Heart right ventricle (tissue), 16 donors: Measurements from ENCODE around the gene OPN3. TPM values are rescaled to one million over a fixed set of nuclear protein-coding genes. Genes with fewer than 3 reads are reported as not detected.

Experiments used
- ATAC-seq, 8 donors: fragments of 200-7000 bp; cut with Tn5 transposase; one replicate each; pipeline ENCODE4 v1.9.1; 2020; ENCODE audit warnings: mild to moderate bottlenecking in 8 of 8, moderate library complexity in 8 of 8, moderate number of reproducible peaks in 1 of 8
- DNase-seq, 2 donors: peaks; one replicate each; pipeline ENCODE4 v3.0.0-alpha.2; 2020
- H3K27ac ChIP-seq, 10 donors: fragments of 200-600 bp; sonication (generic) in 2 of 10; one replicate each; pipeline versions ENCODE4 v1.5.0 to v1.8.0; 2020 to 2022; ENCODE audit warnings: mild to moderate bottlenecking in 3 of 10
- H3K27me3 ChIP-seq, 7 donors: fragments of 200-600 bp; one replicate each; pipeline ENCODE4 v1.8.0; 2021 to 2022; ENCODE audit warnings: mild to moderate bottlenecking in 2 of 7
- H3K36me3 ChIP-seq, 9 donors: fragments of 200-600 bp; sonication (generic) in 1 of 9; one replicate each; pipeline versions ENCODE4 v1.5.0 to v1.8.0; 2020 to 2022; ENCODE audit warnings: mild to moderate bottlenecking in 2 of 9
- H3K4me1 ChIP-seq, 9 donors: fragments of 200-600 bp; sonication (generic) in 1 of 9; one replicate each; pipeline versions ENCODE4 v1.5.0 to v1.8.0; 2020 to 2022; ENCODE audit warnings: mild to moderate bottlenecking in 4 of 9
- H3K4me3 ChIP-seq, 10 donors: fragments of 200-600 bp; sonication (generic) in 2 of 10; one replicate each; pipeline versions ENCODE4 v1.5.0 to v1.8.0; 2020 to 2022; ENCODE audit warnings: mild to moderate bottlenecking in 7 of 10, moderate library complexity in 2 of 10
- H3K9me3 ChIP-seq, 11 donors: fragments of 200-600 bp in 10 of 11; sonication (generic) in 2 of 11; one replicate each; pipeline versions ENCODE4 v1.5.0 to v1.8.0; 2013 to 2022; ENCODE audit warnings: mild to moderate bottlenecking in 2 of 11, control low read depth in 1 of 11, moderate library complexity in 1 of 11
- WGBS, 2 donors: extraction: QIAGEN DNeasy Blood & Tissue Kit; methylation state at CpG; one replicate each; pipeline ENCODE4 v1.1.7; 2013; ENCODE audit warnings: inconsistent platforms in 1 of 2; 5-methylcytosine and 5-hydroxymethylcytosine counted together
- intact Hi-C, 10 donors: fragments of 100-400 bp; cut with DNase I; formaldehyde crosslinking; loops; one replicate each; pipeline versions ENCODE4 v1.11.1 to v1.14.2; 2022
- polyA plus RNA-seq, 2 donors: library from polyadenylated mRNA; stranded (reverse); fragments of 200-250 nt; gene quantifications; one replicate each; pipeline ENCODE4 v1.2.3, GENCODE V29; 2013
- total RNA-seq, 10 donors: library from RNA; stranded (reverse); fragmentation: NEBNext Ultra II Directional in 3 of 10; extraction: Animal tissue kit (Norgen Biotek cat#: 25700) in 3 of 10; gene quantifications; one replicate each; pipeline versions ENCODE4 v1.2.1 to v1.2.4, GENCODE V29; 2021 to 2023
- TF ChIP-seq, protein P1 (sequence below), 9 donors: fragments of 200-600 bp; sonication (generic) in 2 of 9; IDR thresholded peaks; one replicate each; pipeline versions ENCODE4 v1.5.0 to v1.8.0; 2021 to 2022; ENCODE audit warnings: antibody characterized with exemption in 9 of 9, mild to moderate bottlenecking in 5 of 9, moderate library complexity in 1 of 9
- donor health status: Arrhythmogenic right ventricular cardiomyopathy.
- donor health status: ischemic (EF 13 %, LVEDD 7.1; RV severe dilation, severe dysfunction).
- donor health status: healthy with polysubstance abuse.
- donor health status: DM: no; HTN: yes; CAD: no.
- donor health status: DM: no; HTN: no; CAD: no.
- donor health status: ischemic (EF 25% LVEDD 6.9; RV normal size, moderate dysfunction).
- donor health status: ischemic (EF 25% LVEDD 5.7; RV mildly dilated, moderate dysfunction).
- donor health status: healthy.
- donor health status: DM: yes; HTN: yes; CAD: no.
- donor health status: Ischemic cardiomyopathy.
- donor health status: ischemic (EF 35%, LVEDD 5.7; RV mildly dilated, moderate dysfunction).
- donor health status: nonischemic (EF 11% LVEDD 7.7; RV severe dilation, severe dysfunction).
- donor health status: DM: yes; HTN: yes; CAD: no.
- donor health status: PGD.
- donor health status: ischemic (EF 29% LVEDD 5.4; RV normal size, mild dysfunction).
- donor health status: nonischemic (EF 23%, LVEDD 6.1; RV moderate dilation, normal function).

OPN3 gene
- total and polyA plus RNA-seq, 12 donors: 3.3 to 9.1 (median 5.2) TPM

DNA sequence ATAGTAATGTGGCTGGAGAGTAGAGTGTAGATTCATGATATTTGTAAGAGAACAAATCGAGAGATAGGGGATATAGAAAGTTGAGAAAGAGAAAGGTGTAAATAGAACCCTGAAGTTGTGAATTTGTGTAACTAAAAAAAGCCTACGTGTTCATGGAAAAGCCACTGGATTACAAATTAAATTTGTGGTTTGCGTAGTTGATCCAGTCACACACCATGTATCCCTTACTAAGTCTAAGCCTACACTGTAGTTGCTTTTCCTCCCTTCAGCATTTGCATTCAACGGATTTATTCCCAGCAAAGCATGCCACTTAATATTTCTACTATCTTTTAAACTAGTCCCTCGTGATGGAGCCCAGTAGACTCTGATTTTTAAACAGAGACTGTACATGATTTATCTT, 83.1 kb downstream of the OPN3 start:
- intact Hi-C loops: no loop called here
- TF ChIP-seq, protein P1, sequence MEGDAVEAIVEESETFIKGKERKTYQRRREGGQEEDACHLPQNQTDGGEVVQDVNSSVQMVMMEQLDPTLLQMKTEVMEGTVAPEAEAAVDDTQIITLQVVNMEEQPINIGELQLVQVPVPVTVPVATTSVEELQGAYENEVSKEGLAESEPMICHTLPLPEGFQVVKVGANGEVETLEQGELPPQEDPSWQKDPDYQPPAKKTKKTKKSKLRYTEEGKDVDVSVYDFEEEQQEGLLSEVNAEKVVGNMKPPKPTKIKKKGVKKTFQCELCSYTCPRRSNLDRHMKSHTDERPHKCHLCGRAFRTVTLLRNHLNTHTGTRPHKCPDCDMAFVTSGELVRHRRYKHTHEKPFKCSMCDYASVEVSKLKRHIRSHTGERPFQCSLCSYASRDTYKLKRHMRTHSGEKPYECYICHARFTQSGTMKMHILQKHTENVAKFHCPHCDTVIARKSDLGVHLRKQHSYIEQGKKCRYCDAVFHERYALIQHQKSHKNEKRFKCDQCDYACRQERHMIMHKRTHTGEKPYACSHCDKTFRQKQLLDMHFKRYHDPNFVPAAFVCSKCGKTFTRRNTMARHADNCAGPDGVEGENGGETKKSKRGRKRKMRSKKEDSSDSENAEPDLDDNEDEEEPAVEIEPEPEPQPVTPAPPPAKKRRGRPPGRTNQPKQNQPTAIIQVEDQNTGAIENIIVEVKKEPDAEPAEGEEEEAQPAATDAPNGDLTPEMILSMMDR (IDR thresholded peaks at IDR 0.05): no peak
- WGBS, 2 donors: 82 to 83% methylated on average over 5 of the region's 5 CpGs
- ATAC-seq (no peak), DNase-seq (no peak)
- Histone ChIP-seq H3K27ac (no peak overlapping the region), H3K36me3 (no peaks in the 10 kb centered on the region), H3K9me3 (no peaks in the 10 kb centered on the region), H3K4me3 (no peak overlapping the region), H3K27me3 (peaks cover 0 to 6% (median 0%) of the 10 kb centered on the region in 7 donors), H3K4me1 (peaks cover 0 to 14% (median 0%) of the 10 kb centered on the region in 9 donors)

DNA sequence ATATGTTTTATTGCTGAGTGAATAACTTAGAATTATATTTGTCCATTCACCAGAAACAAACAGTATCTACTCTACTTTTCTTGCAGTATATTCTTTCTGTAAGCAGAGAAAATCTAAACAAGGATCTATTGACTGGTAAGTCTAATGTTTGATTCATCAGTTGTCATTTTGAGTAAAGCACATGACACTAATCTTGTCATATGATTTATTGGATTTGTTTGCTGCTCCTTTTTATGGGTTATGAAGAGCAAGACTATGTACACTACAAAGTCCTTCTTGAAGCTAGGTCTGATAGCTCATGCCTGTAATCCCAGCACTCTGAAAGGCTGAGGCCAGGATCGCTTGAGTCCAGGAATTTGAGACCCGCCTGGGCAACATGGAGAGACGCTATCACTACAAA, 84.6 kb downstream of the OPN3 start:
- no peak overlapping the region for H3K4me3 ChIP-seq
- DNase-seq (no peak), ATAC-seq (no peak)
- no peaks in the 10 kb centered on the region for H3K36me3 ChIP-seq
- H3K27ac ChIP-seq: no peak overlapping the region
- TF ChIP-seq, protein P1 (IDR thresholded peaks at IDR 0.05): no peak
- no peaks in the 10 kb centered on the region for H3K9me3 ChIP-seq
- intact Hi-C loops: no loop called here
- peaks cover 0 to 6% (median 0%) of the 10 kb centered on the region in 7 donors for H3K27me3 ChIP-seq
- WGBS, 2 donors: 91% methylated on average over 3 of the region's 3 CpGs
- H3K4me1 ChIP-seq: peaks cover 0 to 22% (median 0%) of the 10 kb centered on the region in 9 donors

DNA sequence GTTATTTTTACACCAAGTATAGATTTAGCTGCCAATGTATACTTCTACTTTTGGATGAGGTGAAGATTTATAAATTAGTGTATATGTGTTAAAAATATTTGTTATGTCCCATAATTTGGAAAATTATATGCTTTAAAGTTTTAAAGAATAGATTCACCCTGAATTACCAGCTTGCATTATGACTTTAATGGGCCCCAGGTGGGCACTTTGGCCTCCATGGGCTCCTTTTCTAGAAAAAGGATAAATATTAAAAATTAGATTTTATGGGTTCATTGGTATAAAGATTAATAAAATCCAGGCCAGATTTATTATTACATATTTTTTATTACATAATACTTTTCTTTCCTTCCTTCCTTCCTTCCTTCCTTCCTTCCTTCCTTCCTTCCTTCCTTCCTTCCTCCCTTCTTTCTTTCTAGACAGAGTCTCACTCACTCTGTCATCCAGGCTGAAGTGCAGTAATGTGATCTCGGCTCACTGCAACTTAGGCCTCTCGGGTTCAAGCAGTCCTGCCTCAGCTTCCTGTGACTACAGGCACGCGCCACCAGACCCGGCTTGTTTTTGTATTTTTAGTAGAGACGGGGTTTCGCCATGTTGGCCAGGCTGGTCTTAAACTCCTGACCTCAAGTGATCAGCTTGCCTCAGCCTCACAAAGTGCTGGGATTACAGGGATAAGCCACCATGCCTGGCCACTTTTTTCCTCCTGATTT, 86.1 kb downstream of the OPN3 start:
- Histone ChIP-seq H3K36me3 (no peaks in the 10 kb centered on the region), H3K9me3 (no peaks in the 10 kb centered on the region), H3K4me3 (no peak overlapping the region), H3K27ac (no peak overlapping the region), H3K27me3 (peaks cover 0 to 6% (median 0%) of the 10 kb centered on the region in 7 donors), H3K4me1 (peaks cover 0 to 14% (median 0%) of the 10 kb centered on the region in 9 donors)
- TF ChIP-seq, protein P1 (IDR thresholded peaks at IDR 0.05): no peak
- WGBS, 2 donors: 81 to 82% methylated on average over 7 of the region's 7 CpGs
- no peak for ATAC-seq
- DNase-seq: no peak
- intact Hi-C loops: no loop called here

DNA sequence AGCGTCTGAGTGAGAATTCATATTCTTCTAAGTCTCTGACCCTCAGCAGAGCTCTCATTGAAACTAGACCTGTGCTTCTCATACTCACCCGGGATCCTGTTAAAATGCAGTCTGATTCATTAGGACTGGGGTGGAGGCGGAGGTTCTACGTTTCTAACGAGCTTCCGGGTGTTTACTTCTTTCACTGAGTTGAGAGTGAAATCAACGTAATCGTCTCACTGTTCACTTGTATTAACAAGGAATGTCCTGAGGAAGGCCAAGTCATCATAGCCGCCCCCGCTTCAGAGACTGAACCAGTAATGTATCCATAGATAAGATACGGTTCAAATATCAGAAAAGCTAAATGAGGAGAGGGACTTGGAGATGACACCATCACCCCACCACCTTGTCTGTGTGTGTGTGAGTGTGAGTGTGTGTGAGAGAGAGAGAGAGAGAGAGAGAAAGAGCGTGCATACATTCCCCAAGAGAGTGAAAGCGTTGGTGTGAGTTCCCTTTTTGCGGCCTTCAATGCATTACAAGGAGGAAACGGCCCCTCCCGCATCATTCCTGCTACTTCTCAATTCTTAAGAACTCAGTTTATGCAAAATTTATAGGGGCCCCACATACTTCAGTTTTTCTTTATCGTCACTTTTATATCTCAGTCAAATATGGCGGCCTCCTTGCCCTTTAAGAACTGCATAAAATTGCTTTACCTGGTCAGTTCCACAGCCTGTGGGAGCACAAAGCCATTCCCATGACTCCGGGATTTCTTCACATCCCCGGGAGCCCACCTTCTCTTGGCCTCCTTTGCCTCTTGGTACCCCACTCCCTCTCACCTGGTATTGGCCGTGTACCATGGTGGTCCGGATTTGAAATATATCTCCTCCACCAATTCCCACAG, 88.2 kb downstream of the OPN3 start:
- Histone ChIP-seq H3K4me1 (peaks cover 0 to 14% (median 0%) of the 10 kb centered on the region in 9 donors), H3K36me3 (no peaks in the 10 kb centered on the region), H3K9me3 (no peaks in the 10 kb centered on the region), H3K27me3 (peaks cover 0 to 6% (median 0%) of the 10 kb centered on the region in 7 donors), H3K27ac (peak overlapping the region in 2 of 10 donors; percentile 29 to 82), H3K4me3 (peak overlapping the region in 5 of 10 donors; percentile 7 to 32 (median 13))
- DNase-seq (peak in 1 of 2 donors; percentile 17), ATAC-seq (peak in 5 of 8 donors; percentile 55 to 72 (median 65))
- intact Hi-C loops: no loop called here
- WGBS, 2 donors: 67 to 68% methylated on average over 22 of the region's 22 CpGs
- TF ChIP-seq, protein P1 (IDR thresholded peaks at IDR 0.05): no peak
